H9 (cell line): Measurements from ENCODE around the gene FHIT. TPM values are rescaled to one million over a fixed set of nuclear protein-coding genes. Genes with fewer than 3 reads are reported as not detected.

Experiments used
- DNase-seq: peaks from one replicate; pipeline ENCODE4 v3.0.0-alpha.2; 2017
- H2AFZ ChIP-seq: one replicate; pipeline ENCODE4 v1.6.1; 2013; ENCODE audit warnings: mild to moderate bottlenecking, low read length, control low read depth, moderate library complexity
- H2AK5ac ChIP-seq: 2 replicates; pipeline ENCODE4 v1.6.1; 2013; ENCODE audit warnings: low read length, control low read depth, mixed read lengths; ENCODE audit not compliant: insufficient read length
- H2BK120ac ChIP-seq: one replicate; pipeline ENCODE4 v1.6.1; 2013; ENCODE audit warnings: low read depth, mild to moderate bottlenecking, low read length, control low read depth, inconsistent platforms; ENCODE audit not compliant: poor library complexity, severe bottlenecking
- H2BK12ac ChIP-seq: 2 replicates; pipeline ENCODE4 v1.6.1; 2013; ENCODE audit warnings: low read length, control low read depth, mixed read lengths, low read depth; ENCODE audit not compliant: insufficient read length
- H2BK15ac ChIP-seq: 2 replicates; pipeline ENCODE4 v1.6.1; 2013; ENCODE audit warnings: low read depth, low read length, control low read depth
- H2BK20ac ChIP-seq: one replicate; pipeline ENCODE4 v1.6.1; 2013; ENCODE audit warnings: low read depth, mild to moderate bottlenecking, low read length, control low read depth, inconsistent platforms; ENCODE audit not compliant: poor library complexity, severe bottlenecking
- H2BK5ac ChIP-seq: 2 replicates; pipeline ENCODE4 v1.6.1; 2013; ENCODE audit warnings: low read length, control low read depth, mixed read lengths; ENCODE audit not compliant: insufficient read length
- H3K14ac ChIP-seq: 2 replicates; pipeline ENCODE4 v1.6.1; 2013; ENCODE audit warnings: low read length, control low read depth; ENCODE audit not compliant: insufficient read depth
- H3K18ac ChIP-seq: 2 replicates; pipeline ENCODE4 v1.6.1; 2013; ENCODE audit warnings: low read depth, mild to moderate bottlenecking, mixed read lengths, low read length, control low read depth; ENCODE audit not compliant: insufficient read length
- H3K23ac ChIP-seq: 2 replicates; pipeline ENCODE4 v1.6.1; 2013; ENCODE audit warnings: low read length, control low read depth, mixed read lengths, low read depth; ENCODE audit not compliant: insufficient read length
- H3K23me2 ChIP-seq: 2 replicates; pipeline ENCODE4 v1.6.1; 2013; ENCODE audit warnings: low read depth, mild to moderate bottlenecking, mixed read lengths, low read length, control low read depth; ENCODE audit not compliant: insufficient read length, poor library complexity, severe bottlenecking
- H3K27ac ChIP-seq: 2 replicates; pipeline ENCODE4 v1.5.1; 2013; ENCODE audit warnings: low read length, control low read depth, mixed read lengths, low read depth; ENCODE audit not compliant: insufficient read length
- H3K27me3 ChIP-seq: 2 replicates; pipeline ENCODE4 v1.6.1; 2013; ENCODE audit warnings: low read length, control low read depth, inconsistent platforms; ENCODE audit not compliant: insufficient read depth
- H3K4ac ChIP-seq: 2 replicates; pipeline ENCODE4 v1.6.1; 2013; ENCODE audit warnings: low read depth, mild to moderate bottlenecking, control low read depth, inconsistent platforms, low read length, moderate library complexity
- H3K4me1 ChIP-seq: 2 replicates; pipeline ENCODE4 v1.6.1; 2013; ENCODE audit warnings: low read length, control low read depth, inconsistent platforms; ENCODE audit not compliant: insufficient read depth
- H3K4me2 ChIP-seq: 2 replicates; pipeline ENCODE4 v1.6.1; 2013; ENCODE audit warnings: low read length, control low read depth, mixed read lengths; ENCODE audit not compliant: insufficient read length, insufficient read depth
- H3K56ac ChIP-seq: 2 replicates; pipeline ENCODE4 v1.6.1; 2013; ENCODE audit warnings: low read depth, mild to moderate bottlenecking, mixed read lengths, low read length, control low read depth; ENCODE audit not compliant: insufficient read length
- H3K79me1 ChIP-seq: 2 replicates; pipeline ENCODE4 v1.6.1; 2013; ENCODE audit warnings: low read depth, mild to moderate bottlenecking, moderate library complexity, low read length, control low read depth, inconsistent platforms; ENCODE audit not compliant: insufficient read depth, poor library complexity, severe bottlenecking
- H3K79me2 ChIP-seq: 2 replicates; pipeline ENCODE4 v1.6.1; 2013; ENCODE audit warnings: low read length, control low read depth, inconsistent platforms; ENCODE audit not compliant: insufficient read depth
- H3K9ac ChIP-seq: 2 replicates; pipeline ENCODE4 v1.6.1; 2013; ENCODE audit warnings: low read length, control low read depth, mixed read lengths; ENCODE audit not compliant: insufficient read length; ENCODE audit errors: extremely low read depth
- H3K9me3 ChIP-seq: one replicate; pipeline ENCODE4 v1.6.1; 2013; ENCODE audit warnings: low read depth, low read length, inconsistent platforms; ENCODE audit not compliant: control insufficient read depth
- H3T11ph ChIP-seq: one replicate; pipeline ENCODE4 v1.6.1; 2013; ENCODE audit warnings: mild to moderate bottlenecking, low read length, control low read depth, inconsistent platforms
- H4K20me1 ChIP-seq: one replicate; pipeline ENCODE4 v1.6.1; 2013; ENCODE audit not compliant: control insufficient read depth, insufficient read length, insufficient read depth
- H4K5ac ChIP-seq: 2 replicates; pipeline ENCODE4 v1.6.1; 2013; ENCODE audit warnings: low read depth, mild to moderate bottlenecking, mixed read lengths, low read length, control low read depth; ENCODE audit not compliant: insufficient read length
- H4K8ac ChIP-seq: replicated peaks from 2 replicates; pipeline ENCODE4 v1.6.1; 2013; ENCODE audit warnings: low read length, control low read depth, mixed read lengths, low read depth; ENCODE audit not compliant: insufficient read length
- H4K91ac ChIP-seq: 2 replicates; pipeline ENCODE4 v1.6.1; 2013; ENCODE audit warnings: low read depth, mild to moderate bottlenecking, moderate library complexity, mixed read lengths, low read length, control low read depth; ENCODE audit not compliant: insufficient read length
- H3K27ac Mint-ChIP-seq, 3 experiments: 2 replicates in 2 of 3; 3 replicates in 1 of 3; pipeline ENCODE4 v1.8.0; 2020 to 2021; ENCODE audit warnings: mixed read lengths in 3 of 3, mild to moderate bottlenecking in 1 of 3, moderate library complexity in 1 of 3
- H3K27me3 Mint-ChIP-seq: 2 replicates; pipeline ENCODE4 v1.8.0; 2021; ENCODE audit warnings: low read depth, mild to moderate bottlenecking, moderate library complexity, mixed read lengths
- H3K36me3 Mint-ChIP-seq, 3 experiments: 2 replicates in 2 of 3; 3 replicates in 1 of 3; pipeline ENCODE4 v1.8.0; 2020 to 2021; ENCODE audit warnings: low read depth in 3 of 3, mixed read lengths in 3 of 3; ENCODE audit not compliant: insufficient read depth in 1 of 3
- H3K4me1 Mint-ChIP-seq, 2 experiments: 2 replicates each; pipeline ENCODE4 v1.8.0; 2020; ENCODE audit warnings: mixed read lengths in 2 of 2
- H3K4me3 Mint-ChIP-seq, 2 experiments: 2 replicates in 1 of 2; 3 replicates in 1 of 2; pipeline ENCODE4 v1.8.0; 2020 to 2021; ENCODE audit warnings: mild to moderate bottlenecking in 2 of 2, mixed read lengths in 2 of 2, moderate library complexity in 1 of 2
- H3K9me3 Mint-ChIP-seq, 2 experiments: 2 replicates in 1 of 2; 3 replicates in 1 of 2; pipeline ENCODE4 v1.8.0; 2020; ENCODE audit warnings: mild to moderate bottlenecking in 2 of 2, mixed read lengths in 2 of 2, moderate library complexity in 1 of 2
- WGBS: extraction: QIAGEN DNeasy Blood & Tissue Kit; methylation state at CpG from one replicate; pipeline ENCODE4 v1.1.7; 2013; ENCODE audit warnings: missing lambda C conversion rate, low lambda C conversion rate, mixed read lengths; ENCODE audit not compliant: insufficient read length; ENCODE audit errors: extremely low coverage; 5-methylcytosine and 5-hydroxymethylcytosine counted together
- total RNA-seq: library from RNA; stranded (reverse); gene quantifications from 2 replicates; pipeline ENCODE4 v1.2.1, GENCODE V29; 2021
- TF ChIP-seq, protein P1 (sequence below): fragments of 200-600 bp; sonication (generic); conservative IDR thresholded peaks from 3 replicates; pipeline ENCODE4 v1.8.0; 2021; ENCODE audit warnings: antibody characterized with exemption, mild to moderate bottlenecking

FHIT gene
- total RNA-seq, 1 experiment from 2014 or later: 3.0 TPM

DNA sequence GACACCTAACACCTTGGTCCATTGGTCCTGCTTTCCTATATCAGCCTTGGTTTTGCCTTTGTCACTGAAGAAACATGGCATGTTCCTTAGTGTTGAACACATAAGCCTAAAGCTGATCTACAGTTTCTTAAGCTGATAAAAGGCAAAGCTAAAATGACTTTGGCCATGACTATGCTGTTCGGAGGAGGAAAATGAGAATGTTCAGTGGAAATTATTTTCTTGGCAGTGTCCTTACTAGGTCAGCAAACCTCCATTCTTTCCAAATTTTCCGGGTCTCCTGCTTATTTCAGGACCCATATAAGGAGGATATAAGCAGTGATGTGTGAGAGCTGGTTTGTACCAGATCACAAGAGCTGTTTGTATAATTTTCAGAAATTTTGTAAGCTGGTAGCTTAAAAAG, 1368.5 kb downstream of the FHIT start:
- Histone ChIP-seq H3K4me2 (no peak overlapping the region), H3K79me1 (no peaks in the 10 kb centered on the region), H2BK20ac (no peak overlapping the region), H3K9me3 (no peaks in the 10 kb centered on the region), H3K23ac (no peak overlapping the region), H4K91ac (no peak overlapping the region), H3K14ac (no peak overlapping the region), H2AK5ac (no peak overlapping the region), H2BK5ac (no peak overlapping the region), H3T11ph (no peak overlapping the region), H2AFZ (no peak overlapping the region), H3K4me1 (no peaks in the 10 kb centered on the region), H2BK120ac (no peak overlapping the region), H2BK15ac (no peak overlapping the region), H2BK12ac (no peak overlapping the region), H3K56ac (no peak overlapping the region), H3K27ac (no peak overlapping the region), H3K18ac (no peak overlapping the region), H3K79me2 (no peaks in the 10 kb centered on the region), H4K5ac (no peak overlapping the region), H3K4ac (no peak overlapping the region), H3K9ac (no peak overlapping the region), H3K23me2 (no peaks in the 10 kb centered on the region), H4K20me1 (no peaks in the 10 kb centered on the region), H3K27me3 (no peaks in the 10 kb centered on the region), H4K8ac (no peak overlapping the region)
- TF ChIP-seq, protein P1, sequence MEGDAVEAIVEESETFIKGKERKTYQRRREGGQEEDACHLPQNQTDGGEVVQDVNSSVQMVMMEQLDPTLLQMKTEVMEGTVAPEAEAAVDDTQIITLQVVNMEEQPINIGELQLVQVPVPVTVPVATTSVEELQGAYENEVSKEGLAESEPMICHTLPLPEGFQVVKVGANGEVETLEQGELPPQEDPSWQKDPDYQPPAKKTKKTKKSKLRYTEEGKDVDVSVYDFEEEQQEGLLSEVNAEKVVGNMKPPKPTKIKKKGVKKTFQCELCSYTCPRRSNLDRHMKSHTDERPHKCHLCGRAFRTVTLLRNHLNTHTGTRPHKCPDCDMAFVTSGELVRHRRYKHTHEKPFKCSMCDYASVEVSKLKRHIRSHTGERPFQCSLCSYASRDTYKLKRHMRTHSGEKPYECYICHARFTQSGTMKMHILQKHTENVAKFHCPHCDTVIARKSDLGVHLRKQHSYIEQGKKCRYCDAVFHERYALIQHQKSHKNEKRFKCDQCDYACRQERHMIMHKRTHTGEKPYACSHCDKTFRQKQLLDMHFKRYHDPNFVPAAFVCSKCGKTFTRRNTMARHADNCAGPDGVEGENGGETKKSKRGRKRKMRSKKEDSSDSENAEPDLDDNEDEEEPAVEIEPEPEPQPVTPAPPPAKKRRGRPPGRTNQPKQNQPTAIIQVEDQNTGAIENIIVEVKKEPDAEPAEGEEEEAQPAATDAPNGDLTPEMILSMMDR: no peak
- H3K9me3 Mint-ChIP-seq: no peaks in the 10 kb centered on the region; a peak in 1 of 5 replicates
- no peaks in the 10 kb centered on the region for H3K27me3 Mint-ChIP-seq
- WGBS: no CpG with 5 or more reads among the region's 2 CpGs
- no peaks in the 10 kb centered on the region for H3K36me3 Mint-ChIP-seq
- no peak for DNase-seq
- H3K4me3 Mint-ChIP-seq: no peak overlapping the region
- H3K27ac Mint-ChIP-seq: no peak overlapping the region
- H3K4me1 Mint-ChIP-seq: no peaks in the 10 kb centered on the region
